Loucy (cell line): ENCODE results near the gene ATG4D.

ENCODE experiments used
- H2AFZ ChIP-seq: fragments of 200-600 bp; sonication (generic); 2 replicates; pipeline ENCODE4 v1.6.0; 2016; ENCODE audit warnings: antibody characterized with exemption, mild to moderate bottlenecking, low read length, moderate library complexity
- H3F3A ChIP-seq: fragments of 200-600 bp; 2 replicates; pipeline ENCODE4 v1.6.0; 2016; ENCODE audit warnings: antibody characterized with exemption, low read depth, mild to moderate bottlenecking
- H3K27me3 ChIP-seq: fragments of 200-600 bp; sonication (generic); 2 replicates; pipeline ENCODE4 v1.6.1; 2014; ENCODE audit warnings: low read length, mild to moderate bottlenecking; ENCODE audit not compliant: insufficient read depth, poor library complexity, severe bottlenecking
- H3K36me3 ChIP-seq: fragments of 200-600 bp; sonication (generic); 2 replicates; pipeline ENCODE4 v1.6.1; 2016; ENCODE audit warnings: low read length; ENCODE audit not compliant: insufficient read depth
- H3K4me1 ChIP-seq: fragments of 200-600 bp; sonication (generic); 2 replicates; pipeline ENCODE4 v1.5.1; 2014; ENCODE audit warnings: low read length, mild to moderate bottlenecking; ENCODE audit not compliant: insufficient read depth, poor library complexity, severe bottlenecking
- H3K4me2 ChIP-seq: fragments of 200-600 bp; sonication (generic); 2 replicates; pipeline ENCODE4 v1.6.0; 2014; ENCODE audit warnings: antibody characterized with exemption, low read length, low read depth, mild to moderate bottlenecking; ENCODE audit not compliant: poor library complexity, severe bottlenecking
- H3K4me3 ChIP-seq: fragments of 200-600 bp; sonication (generic); 2 replicates; pipeline ENCODE4 v1.5.1; 2014; ENCODE audit warnings: low read length, mild to moderate bottlenecking, mixed read lengths; ENCODE audit not compliant: poor library complexity, severe bottlenecking
- H3K79me2 ChIP-seq: fragments of 200-600 bp; sonication (generic); 2 replicates; pipeline ENCODE4 v1.6.1; 2014; ENCODE audit warnings: low read length; ENCODE audit not compliant: insufficient read depth
- H3K9ac ChIP-seq: fragments of 200-600 bp; sonication (generic); 2 replicates; pipeline ENCODE4 v1.6.0; 2014; ENCODE audit warnings: mild to moderate bottlenecking, low read depth, low read length, moderate library complexity; ENCODE audit not compliant: poor library complexity, severe bottlenecking
- H3K9me2 ChIP-seq: fragments of 200-600 bp; sonication (generic); replicated peaks from 2 replicates; pipeline ENCODE4 v1.6.1; 2016; ENCODE audit warnings: low read depth, low read length, mixed read lengths
- H3K9me3 ChIP-seq: fragments of 200-600 bp; sonication (generic); 2 replicates; pipeline ENCODE4 v1.6.1; 2014; ENCODE audit warnings: mild to moderate bottlenecking, antibody characterized with exemption, low read length, low read depth; ENCODE audit not compliant: insufficient read depth
- H4K20me1 ChIP-seq: fragments of 200-600 bp; sonication (generic); 2 replicates; pipeline ENCODE4 v1.6.0; 2014; ENCODE audit warnings: antibody characterized with exemption, low read length, mild to moderate bottlenecking; ENCODE audit not compliant: insufficient read depth, poor library complexity, severe bottlenecking
- CTCF ChIP-seq: fragments of 200-600 bp; sonication (generic); conservative IDR thresholded peaks from 2 replicates; pipeline ENCODE4 v1.5.1; 2014; ENCODE audit warnings: mild to moderate bottlenecking, antibody characterized with exemption, low read length
- EZH2phosphoT487 ChIP-seq: fragments of 200-600 bp; IDR thresholded peaks from 2 replicates; pipeline ENCODE4 v1.6.1; 2018; ENCODE audit warnings: antibody characterized with exemption, mild to moderate bottlenecking, moderate library complexity, borderline replicate concordance

ATG4D gene

GRCh38 chr19:10500247-10500592 lies 43.5 kb upstream of the ATG4D start:
- peaks cover 6% of the 10 kb centered on the region for H3K27me3 ChIP-seq
- peak overlapping the region; percentile 95 for H3K4me2 ChIP-seq
- no peak overlapping the region for H2AFZ ChIP-seq
- H3K9me2 ChIP-seq = no peaks in the 10 kb centered on the region
- no peaks in the 10 kb centered on the region for H3F3A ChIP-seq
- H3K4me1 ChIP-seq = peaks cover 44% of the 10 kb centered on the region
- H3K79me2 ChIP-seq = peaks cover 86% of the 10 kb centered on the region
- peaks cover 47% of the 10 kb centered on the region for H4K20me1 ChIP-seq
- TF ChIP-seq CTCF (no peak), EZH2phosphoT487 (no peak)
- H3K36me3 ChIP-seq = peaks cover 31% of the 10 kb centered on the region; the same call in 1 of the 2 replicates
- H3K4me3 ChIP-seq = peak overlapping the region; percentile 16
- H3K9me3 ChIP-seq = no peaks in the 10 kb centered on the region
- peak overlapping the region; percentile 99 for H3K9ac ChIP-seq

- Histone ChIP-seq H2AFZ (peak overlapping the region; percentile 86), H3K79me2 (peaks cover 68% of the 10 kb centered on the region)
Observed at GRCh38 chr19:10501971-10502523, 41.7 kb upstream of the ATG4D start.

GRCh38 chr19:10502524-10503001 lies 41.1 kb upstream of the ATG4D start:
- H3K36me3 ChIP-seq = peaks cover 18% of the 10 kb centered on the region; the same call in 1 of the 2 replicates
- peak overlapping the region; percentile 83 for H3K4me3 ChIP-seq
- H3K9me3 ChIP-seq = no peaks in the 10 kb centered on the region
- H3K79me2 ChIP-seq = peaks cover 62% of the 10 kb centered on the region
- H3F3A ChIP-seq = no peaks in the 10 kb centered on the region
- peak overlapping the region; percentile 86 for H2AFZ ChIP-seq
- H3K9ac ChIP-seq = peak overlapping the region; percentile 99
- H3K9me2 ChIP-seq = no peaks in the 10 kb centered on the region
- H3K27me3 ChIP-seq = peaks cover 6% of the 10 kb centered on the region
- no peak for TF ChIP-seq CTCF
- no peak for TF ChIP-seq EZH2phosphoT487
- peaks cover 39% of the 10 kb centered on the region for H3K4me1 ChIP-seq
- H4K20me1 ChIP-seq = peaks cover 26% of the 10 kb centered on the region
- H3K4me2 ChIP-seq = peak overlapping the region; percentile 95

More at GRCh38 chr19:10501971-10502523, 41.7 kb upstream of the ATG4D start:
- Histone ChIP-seq H3K4me1 (peaks cover 44% of the 10 kb centered on the region), H3K36me3 (peaks cover 23% of the 10 kb centered on the region; the same call in 1 of the 2 replicates), H3K4me2 (peak overlapping the region; percentile 95), H3K9ac (peak overlapping the region; percentile 99), H4K20me1 (peaks cover 31% of the 10 kb centered on the region), H3K9me3 (no peaks in the 10 kb centered on the region), H3F3A (no peaks in the 10 kb centered on the region), H3K27me3 (peaks cover 6% of the 10 kb centered on the region), H3K9me2 (no peaks in the 10 kb centered on the region), H3K4me3 (peak overlapping the region; percentile 83)
- TF ChIP-seq EZH2phosphoT487 = no peak
